VCaP (cell line): Measurements from ENCODE around the gene ADH5.

ENCODE experiments used
- H3K27ac ChIP-seq: fragments of 450-650 bp; 2 replicates; pipeline ENCODE4 v1.5.1; 2017
- CTCF ChIP-seq: fragments of 450-650 bp; conservative IDR thresholded peaks from 2 replicates; pipeline ENCODE4 v1.5.1; 2017; ENCODE audit warnings: mild to moderate bottlenecking, moderate library complexity

The ADH5 gene

DNA sequence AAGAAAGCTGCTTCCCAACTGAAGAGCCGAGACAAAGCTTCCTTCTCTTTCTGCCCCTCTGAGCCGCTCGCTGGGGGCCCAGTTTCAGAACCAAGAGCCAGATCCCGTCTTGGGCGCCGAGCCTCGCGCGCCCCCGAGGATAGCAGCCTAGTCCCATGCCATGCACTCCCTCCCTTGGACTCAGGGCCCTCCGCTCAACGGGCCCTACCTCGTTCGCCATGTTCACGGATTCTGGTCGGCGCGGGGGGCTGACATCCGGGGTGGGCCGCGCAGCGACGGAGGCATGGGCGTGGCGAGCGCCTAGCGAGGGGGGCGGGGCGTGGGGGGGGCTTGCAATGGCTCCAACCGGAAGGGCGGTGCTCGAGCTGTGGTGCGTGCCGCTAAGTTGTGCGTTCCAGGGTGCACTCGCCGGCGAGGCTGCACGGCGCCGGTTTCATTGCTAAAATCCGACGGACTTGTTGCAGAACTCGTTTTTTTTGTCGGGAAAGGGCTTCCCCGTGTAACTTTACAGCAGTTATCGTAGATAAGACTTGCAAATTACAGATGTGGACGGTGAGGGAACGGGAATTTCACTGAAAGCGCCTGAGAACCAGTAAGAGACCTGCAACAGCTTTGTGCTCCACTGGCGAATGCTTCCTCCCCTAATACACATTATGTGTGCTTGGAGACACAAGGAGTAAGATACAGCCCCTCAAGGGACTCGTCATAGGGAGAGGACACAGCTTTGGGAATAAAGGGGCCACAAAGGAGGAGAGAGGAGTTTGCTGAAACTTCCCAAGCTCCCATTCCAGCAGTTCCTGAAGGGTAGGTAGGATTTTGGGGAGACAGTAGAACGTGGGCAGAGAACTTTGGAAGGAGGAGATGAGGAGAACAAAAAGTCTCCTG is at the start of gene ADH5:
Gene ADH5 (minus strand): TSS at position 308 of the 885 bp plus-strand sequence. CDS start 88 bp downstream, at position 220.
- H3K27ac ChIP-seq = peak within 1 kb of the TSS; percentile 88

DNA sequence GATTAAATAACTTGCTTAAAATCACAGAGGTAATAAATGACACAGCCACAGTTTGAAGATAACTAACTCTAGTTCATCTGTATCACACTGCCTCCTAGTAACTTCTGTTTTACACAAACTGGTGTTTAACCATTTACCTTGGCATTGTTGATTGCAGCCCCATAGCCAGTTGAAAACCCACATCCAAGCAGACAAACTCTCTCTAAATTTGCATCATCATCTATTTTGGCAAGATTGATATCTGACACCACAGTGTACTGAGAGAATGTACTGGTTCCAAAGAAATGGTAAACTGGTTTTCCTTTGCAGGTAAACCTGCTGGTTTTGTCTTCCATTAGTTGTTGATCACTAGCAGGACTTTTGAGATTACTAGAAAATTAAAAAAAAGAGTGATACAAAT is 47.7 kb upstream of the ADH5 start:
- TF ChIP-seq CTCF = no peak
- H3K27ac ChIP-seq = no peak overlapping the region

More for the DNA sequence above, at the start of gene ADH5:
- TF ChIP-seq CTCF = no peak

DNA sequence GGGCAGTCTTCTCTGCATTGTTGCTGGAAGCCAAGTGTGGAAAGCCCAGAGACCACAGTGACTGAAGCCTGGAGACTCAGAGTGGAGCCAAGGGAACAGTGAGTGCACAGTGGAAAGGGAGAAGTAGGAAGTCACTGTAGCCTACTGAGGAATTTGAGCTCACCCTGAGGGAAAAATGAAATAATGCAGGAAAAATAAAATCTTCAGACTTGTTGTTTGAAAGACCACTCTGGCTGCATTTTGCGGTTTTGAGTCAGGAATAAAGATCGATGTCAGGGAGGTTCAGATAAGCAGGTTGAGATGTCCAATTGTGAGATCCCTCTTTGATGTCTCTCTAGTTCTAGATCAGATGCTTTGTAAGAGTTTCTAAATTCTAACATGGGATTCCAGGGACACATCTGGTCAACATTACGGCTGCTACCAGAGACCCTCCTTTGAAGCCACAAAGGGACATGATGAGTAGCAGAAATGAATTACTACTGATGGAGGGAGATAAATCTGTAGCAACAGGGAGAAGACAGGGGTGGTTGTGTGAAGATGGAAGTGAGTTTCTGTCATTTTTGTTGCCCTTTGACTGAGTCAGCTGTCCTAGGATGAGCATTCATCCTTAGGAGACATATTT is 47.1 kb upstream of the ADH5 start:
- no peak overlapping the region for H3K27ac ChIP-seq
- no peak for TF ChIP-seq CTCF

DNA sequence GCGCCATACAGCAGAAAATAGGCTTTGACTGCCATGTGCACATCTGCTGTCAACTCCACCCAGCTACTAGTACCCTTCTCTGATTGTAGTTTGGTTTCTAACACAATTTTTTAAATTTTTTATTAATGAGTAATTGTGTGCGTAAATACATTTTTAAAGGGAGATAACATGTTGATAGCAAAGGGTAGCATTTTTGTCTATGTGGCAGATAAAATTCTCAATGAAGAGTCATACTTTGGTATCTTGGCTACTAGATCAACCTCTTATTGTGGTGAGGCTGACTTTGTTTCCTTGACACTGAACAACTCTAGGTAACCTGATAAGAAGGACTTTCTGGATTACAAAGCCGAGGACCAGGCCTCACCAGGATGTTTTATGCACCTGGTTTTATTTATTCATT is 46.0 kb upstream of the ADH5 start:
- no peak overlapping the region for H3K27ac ChIP-seq
- TF ChIP-seq CTCF = no peak

- H3K27ac ChIP-seq = no peak overlapping the region
- no peak for TF ChIP-seq CTCF
These were observed 42.8 kb upstream of the ADH5 start for GRCh38 chr4:99131378-99131777.

- TF ChIP-seq CTCF = no peak
- H3K27ac ChIP-seq = no peak overlapping the region
These were observed 37.8 kb upstream of the ADH5 start for GRCh38 chr4:99126376-99126775.

- TF ChIP-seq CTCF = no peak
- H3K27ac ChIP-seq = no peak overlapping the region
These were observed 32.4 kb upstream of the ADH5 start for GRCh38 chr4:99121008-99121407.
